ENCODE data around the gene ATOH8.

DNA sequence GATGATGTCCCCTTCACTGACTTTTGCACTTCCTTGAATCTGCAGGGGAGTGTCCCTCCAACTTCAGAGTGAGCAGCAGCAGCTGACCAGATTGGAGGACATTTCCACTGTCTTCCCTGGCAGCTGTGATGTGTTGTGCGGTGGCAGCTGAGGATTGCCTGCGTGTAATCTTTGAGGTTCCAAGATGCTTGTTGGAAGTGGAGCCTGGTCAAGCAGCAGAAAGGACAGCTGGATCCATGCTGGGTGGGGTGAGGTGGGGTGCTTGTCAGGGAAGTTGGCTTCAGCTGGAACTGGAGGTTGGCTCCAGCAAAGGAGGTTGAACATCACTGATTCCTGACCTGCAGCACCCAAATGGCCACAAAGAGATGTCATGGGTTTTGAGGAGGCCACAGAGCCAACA lies 70.2 kb downstream of the ATOH8 start:
- TF ChIP-seq POLR2A (IDR thresholded peaks at IDR 0.05), result no peak
- TF ChIP-seq, protein P1, sequence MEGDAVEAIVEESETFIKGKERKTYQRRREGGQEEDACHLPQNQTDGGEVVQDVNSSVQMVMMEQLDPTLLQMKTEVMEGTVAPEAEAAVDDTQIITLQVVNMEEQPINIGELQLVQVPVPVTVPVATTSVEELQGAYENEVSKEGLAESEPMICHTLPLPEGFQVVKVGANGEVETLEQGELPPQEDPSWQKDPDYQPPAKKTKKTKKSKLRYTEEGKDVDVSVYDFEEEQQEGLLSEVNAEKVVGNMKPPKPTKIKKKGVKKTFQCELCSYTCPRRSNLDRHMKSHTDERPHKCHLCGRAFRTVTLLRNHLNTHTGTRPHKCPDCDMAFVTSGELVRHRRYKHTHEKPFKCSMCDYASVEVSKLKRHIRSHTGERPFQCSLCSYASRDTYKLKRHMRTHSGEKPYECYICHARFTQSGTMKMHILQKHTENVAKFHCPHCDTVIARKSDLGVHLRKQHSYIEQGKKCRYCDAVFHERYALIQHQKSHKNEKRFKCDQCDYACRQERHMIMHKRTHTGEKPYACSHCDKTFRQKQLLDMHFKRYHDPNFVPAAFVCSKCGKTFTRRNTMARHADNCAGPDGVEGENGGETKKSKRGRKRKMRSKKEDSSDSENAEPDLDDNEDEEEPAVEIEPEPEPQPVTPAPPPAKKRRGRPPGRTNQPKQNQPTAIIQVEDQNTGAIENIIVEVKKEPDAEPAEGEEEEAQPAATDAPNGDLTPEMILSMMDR (IDR thresholded peaks at IDR 0.05), result no peak

Data from thyroid gland (tissue), 4 donors.